ENCODE data around the gene PEPD.

PEPD gene

DNA sequence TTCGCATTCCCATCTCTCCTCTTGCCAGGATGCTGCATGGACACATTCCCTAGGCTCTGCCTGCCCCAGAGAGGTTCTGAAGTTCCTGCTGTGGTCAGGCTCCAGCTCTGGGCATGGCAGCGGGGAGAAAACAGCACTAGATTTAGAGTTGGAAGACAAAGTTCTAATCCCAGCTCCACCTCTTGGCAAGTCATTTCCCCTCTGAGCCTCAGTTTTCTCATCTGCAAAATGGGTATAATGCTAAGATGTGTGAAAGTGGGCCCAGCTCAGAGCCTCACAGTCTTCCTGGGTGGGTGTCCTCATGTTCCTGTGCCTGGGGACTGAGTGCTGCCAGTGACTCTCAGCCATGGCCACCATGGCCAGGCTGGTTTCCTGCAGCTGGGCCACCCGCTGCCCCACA is 9.6 kb downstream of the PEPD start:
- DNase-seq = no peak

DNA sequence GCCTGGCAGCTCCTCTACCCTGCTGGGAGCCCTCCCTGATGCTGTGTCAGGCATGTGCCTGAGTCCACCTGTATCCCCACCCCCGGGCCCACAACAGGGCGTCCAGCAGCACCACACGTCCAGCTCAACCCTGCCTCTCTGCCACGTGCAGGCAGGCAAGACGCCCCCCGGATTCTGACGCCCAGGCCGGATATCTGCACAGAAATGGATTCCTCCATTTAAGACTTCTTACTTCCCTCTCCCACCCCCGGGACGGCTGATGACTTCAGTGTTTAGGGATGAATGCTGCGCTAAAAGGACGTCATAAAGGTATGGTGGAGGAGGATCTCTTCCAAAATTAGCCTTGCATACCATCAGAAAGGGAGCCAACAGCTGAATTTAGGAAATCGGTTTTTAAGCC is 10.2 kb downstream of the PEPD start:
- DNase-seq = no peak

DNA sequence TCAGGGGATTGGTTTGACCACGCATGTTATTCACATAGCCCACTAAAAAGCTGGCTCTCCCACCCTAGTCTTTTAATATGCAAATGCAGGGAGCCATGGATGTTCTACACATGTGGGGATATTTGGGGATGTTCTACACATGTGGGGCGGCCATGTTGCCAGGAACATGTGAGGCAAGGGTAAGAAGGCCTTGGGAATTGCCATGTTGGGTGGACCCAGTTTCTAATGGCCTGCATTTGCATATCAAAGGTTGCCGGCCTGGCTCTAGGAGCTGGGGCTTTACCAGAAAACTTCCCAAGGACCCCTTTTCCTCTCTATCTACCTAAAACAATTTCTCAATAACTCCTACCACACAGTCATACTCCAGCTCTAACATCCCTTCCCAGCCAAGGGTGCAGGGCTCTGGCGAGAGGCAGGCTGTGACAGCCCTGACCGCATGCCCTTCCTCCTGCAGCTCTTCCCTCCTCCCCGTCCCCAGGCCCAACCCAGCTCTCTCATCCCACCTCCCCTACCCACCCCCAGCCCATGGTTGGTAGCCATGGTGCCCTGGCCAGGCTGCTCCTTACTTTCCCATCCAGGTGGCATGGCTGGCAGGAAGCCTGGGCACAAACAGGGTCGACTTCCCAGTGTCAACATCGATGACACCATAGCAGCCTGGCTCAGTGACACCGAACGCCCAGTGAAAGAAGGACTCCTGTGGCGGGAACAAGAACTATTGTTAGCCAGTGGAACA is 11.0 kb downstream of the PEPD start:
- DNase-seq = no peak

DNA sequence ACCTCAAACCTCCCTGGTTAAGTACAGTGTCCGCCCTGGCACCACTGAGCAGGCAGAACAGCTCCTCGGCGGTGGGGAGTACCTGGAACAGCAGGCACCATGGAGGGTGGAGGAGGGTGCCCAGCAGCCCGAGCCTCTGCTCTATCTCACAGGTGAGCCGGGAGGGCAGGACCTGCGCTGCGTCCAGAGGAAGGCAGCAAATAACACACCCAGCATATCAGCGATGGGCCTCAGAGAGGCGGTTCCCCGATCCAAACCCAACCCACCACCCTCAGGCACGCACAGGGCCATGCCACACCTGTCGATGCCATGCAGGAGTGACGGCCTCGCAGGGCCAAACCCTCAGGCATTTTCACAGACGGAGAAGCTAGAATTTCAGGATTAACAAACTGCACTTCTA is 11.8 kb downstream of the PEPD start:
- DNase-seq = no peak

DNA sequence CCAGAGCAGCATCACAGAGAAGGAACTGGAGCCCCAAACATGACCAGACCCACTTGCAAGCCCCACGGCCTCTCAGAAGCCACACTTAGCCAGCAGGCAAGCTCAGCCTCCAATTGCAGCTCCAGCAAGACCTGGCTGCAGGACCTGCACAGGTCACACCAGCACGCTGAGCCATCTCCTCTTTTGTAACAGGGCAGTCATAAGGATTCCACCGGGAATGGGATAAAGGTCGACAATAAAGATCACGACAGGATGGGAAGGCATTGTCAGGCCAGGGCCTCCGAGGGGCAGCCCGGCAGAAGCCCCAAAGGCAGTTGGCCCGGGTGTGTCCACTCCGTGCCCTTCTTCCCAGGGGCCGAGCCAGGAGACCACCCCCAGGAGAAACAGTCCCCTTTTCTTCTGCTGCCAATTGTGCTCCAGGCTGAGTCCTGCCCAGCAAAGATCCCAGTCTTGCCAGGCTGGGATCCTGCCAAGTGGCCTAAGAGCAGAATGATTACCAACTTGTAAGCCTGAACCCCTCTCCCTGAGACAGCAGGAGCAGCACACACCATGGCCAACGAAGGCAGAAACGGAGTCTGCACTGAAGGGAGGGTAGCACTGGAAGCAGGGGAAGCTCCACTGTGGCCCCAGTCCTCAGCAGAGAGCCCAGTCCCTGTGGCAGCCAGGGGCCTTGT is 12.5 kb downstream of the PEPD start:
- DNase-seq = peak in 6 of 56 donors; percentile 6 to 23 (median 15)

DNA sequence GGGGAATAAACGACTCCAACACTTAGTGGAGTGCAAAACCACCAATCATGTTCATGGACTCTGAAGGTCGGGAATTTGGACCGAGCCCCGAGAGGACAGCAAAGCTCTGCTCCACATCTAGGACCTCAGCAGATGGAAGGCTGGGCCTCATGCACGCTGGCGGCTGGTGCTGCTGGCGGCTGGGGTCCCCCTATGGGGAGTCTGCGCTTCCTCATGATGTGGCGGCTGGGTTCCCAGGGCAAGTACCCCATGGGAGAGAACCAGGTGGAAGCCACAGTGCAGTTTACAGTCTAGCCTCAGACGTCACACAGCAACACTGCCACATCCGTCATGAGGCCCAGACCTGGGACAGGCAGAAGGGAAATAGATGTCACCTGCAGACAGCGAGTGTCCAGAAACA is 13.2 kb downstream of the PEPD start:
- DNase-seq = no peak

DNA sequence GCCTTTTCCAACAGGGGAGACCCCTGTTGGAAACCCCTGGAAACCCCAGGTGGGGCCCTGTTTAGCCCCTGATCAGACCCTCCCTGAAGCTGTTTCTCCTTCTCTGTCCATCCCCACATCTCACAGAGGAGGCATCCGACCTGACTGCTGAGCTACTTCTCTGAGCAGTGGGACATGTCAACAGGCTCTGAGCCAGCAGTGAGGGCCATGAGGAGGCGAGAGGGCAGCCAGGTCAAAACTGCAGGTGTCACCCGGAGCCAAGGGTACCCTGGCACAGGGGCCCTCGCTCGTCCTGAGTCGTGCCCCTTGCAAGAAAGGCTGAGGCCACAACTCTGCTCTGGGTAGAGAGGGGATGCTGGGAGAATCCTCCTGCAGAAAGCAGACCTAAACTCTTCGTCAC is 13.6 kb downstream of the PEPD start:
- no peak for DNase-seq

DNA sequence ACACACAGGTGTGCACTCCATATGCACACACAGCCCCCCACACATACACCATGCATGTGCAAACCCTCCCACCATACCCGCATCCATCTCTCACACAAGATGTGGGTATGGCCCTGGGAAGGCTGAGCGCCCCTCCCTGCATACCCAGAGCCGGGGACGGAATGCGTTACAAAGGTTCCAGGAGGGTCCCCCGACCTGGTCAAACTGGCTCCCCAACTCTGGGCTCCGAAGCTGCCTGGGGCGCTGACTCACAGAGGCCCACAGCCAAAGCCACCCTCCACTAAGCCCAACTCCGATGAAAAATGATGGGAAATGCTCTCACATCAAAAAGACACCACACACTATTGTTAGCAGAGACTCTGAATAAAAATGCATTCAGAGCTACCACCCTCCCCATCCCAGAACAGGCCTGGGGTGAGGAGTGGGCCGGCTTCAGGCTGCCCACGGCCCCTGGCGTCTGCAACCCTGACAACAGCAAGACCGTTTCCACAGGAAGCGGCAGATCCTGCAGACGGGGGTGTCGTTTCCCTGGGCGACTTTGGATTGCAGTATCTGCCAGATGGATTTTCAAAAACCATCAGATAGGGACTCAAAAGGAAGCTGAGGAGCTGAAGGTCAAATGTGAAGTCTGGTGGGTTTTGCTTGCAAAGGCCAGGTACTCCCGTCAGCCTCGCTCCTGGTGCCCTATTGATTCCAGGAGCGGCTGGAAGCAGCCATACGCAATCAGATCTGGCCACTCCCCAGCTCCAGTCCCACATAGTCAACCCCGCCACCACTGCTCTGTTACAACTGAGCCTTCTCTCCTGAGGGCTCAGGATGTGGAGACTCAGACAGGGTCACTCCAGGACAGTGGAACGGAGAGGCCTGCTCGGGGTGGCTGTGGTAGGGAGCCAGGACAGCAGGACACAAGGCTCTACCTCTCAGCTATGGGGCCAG is 14.3 kb downstream of the PEPD start:
- peak in 10 of 56 donors; percentile 9 to 34 (median 20) for DNase-seq

DNA sequence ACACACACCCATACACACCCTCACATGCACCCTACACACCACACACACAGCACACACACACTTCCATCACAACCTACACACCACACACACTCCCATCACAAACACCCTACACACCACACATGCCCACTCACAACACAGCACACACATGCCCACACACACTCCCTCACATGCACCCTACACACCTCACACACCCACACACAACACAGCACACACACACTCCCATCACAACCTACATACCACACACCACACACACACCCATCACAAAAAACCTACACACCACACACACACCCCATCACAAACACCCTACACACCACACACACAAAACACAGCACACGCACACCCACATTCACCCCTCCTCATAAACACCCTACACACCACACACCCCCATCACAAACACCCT is 15.1 kb downstream of the PEPD start:
- DNase-seq = no peak

DNA sequence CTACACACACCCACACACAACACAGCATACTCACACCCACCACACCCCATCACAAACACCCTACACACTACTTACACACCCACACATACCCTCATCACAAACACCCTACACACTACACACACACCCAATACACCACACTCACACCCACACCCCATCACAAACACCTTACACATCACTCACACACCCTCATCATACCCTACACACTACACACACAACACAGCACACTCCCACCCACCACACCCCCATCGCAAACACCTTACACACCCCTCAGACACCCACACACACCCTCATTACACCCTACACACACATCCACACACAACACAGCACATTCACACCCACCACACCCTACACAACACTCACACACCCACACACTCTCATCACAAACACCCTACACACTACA is 15.8 kb downstream of the PEPD start:
- no peak for DNase-seq

DNA sequence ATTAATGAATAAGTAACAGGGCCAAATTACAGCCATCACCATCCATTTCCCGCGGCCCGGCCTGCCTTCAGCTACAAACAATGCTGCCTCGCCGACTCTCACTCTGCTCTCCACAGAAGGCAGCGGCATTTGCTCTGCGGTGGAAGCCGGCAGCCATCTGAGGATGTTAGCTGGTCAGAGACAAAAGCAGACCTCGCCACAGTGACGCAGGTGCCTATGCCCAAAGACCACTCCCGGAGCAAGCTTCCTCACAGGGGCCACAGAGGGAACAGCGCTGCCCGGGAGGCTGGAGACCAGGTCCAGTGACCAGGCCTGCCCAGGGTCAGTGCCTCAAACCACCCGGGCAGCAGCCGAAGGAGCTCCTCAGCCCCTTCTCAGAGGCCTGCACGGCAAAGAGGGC is 16.4 kb downstream of the PEPD start:
- DNase-seq = no peak

DNA sequence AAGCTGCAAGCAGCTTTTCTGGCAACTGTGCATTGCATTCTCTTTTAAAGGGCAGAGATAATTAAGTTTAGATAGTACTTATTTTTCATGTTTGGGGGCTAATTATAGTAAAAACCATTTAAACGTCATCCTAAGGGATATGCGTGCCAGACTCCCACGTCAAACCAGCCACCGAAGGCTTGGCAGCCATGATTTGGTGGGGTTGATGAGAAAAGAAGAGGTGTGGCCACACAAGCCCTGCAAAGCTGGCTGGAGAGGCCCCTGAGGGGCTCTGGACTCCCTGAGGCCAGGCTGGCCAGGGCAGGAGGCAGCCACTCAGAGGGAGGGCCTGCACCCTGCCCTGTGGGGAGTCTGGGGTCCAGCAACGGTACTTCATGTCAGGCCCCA is 17.5 kb downstream of the PEPD start:
- no peak for DNase-seq

DNA sequence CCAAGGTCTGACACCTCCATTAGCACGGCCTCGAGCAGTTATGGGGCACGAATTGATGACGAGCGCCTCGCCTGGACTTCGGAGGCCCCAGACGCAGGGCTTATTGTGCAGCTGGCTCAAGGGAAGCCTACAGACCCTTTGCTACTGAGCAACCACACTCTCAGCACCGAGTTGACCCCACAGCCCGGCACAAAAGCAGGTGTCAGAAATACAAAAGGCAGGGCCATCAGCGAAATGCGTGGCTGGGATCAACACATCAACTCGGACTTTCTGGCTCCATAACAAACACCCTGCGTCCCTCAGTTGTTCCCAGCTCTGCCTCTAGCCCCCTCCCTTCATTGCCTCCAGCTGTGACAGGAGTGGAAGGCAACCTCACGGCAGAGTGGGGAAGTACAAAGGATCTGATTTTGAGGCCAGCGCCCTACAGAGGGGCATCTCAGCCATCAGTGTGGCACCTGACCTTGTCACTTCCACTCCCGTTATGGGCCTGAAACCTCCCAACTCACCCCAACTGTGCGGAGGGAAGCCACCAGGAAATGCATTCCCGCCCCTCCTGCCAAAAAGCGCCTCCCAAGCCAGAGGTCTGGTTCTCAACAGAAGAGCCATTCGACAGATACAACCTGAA is 18.0 kb downstream of the PEPD start:
- DNase-seq = no peak

DNA sequence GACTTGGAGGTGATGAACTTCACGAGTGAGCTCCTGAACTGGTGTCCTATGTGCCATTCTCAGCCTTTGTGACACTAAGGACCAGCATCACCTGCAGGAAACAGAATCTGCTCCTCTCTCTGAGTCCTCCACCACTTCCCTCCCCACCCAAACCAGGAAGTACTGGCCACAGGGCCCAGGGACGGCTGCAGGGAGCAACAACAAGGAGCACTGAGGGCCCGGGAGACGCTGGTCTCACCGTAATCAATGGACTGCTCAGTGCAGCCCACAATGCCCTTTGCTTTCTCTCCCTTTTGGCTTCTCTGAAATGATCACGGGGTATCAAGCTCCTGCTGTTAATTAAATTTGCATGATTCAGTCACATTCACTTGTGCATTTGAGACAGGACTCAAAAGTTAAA is 18.6 kb downstream of the PEPD start:
- no peak for DNase-seq

DNA sequence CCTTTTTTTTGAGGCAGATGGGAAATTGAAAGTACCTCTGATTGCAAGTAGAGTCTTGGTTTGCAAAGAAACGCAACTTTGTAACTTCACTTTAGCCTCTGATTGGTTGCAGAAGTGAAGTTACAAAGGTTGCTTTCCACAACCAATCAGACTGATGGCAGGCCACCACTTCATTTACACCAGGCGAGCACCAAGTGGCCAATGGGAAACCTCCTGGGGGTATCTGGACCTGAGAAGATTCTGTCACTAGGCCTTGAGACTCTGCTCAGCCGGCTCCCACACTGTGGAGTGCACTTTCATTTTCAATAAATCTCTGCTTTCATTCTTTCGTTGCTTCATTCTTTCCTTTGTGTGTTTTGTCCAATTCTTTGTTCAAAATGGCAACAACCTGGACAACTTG is 19.1 kb downstream of the PEPD start:
- DNase-seq = no peak

DNA sequence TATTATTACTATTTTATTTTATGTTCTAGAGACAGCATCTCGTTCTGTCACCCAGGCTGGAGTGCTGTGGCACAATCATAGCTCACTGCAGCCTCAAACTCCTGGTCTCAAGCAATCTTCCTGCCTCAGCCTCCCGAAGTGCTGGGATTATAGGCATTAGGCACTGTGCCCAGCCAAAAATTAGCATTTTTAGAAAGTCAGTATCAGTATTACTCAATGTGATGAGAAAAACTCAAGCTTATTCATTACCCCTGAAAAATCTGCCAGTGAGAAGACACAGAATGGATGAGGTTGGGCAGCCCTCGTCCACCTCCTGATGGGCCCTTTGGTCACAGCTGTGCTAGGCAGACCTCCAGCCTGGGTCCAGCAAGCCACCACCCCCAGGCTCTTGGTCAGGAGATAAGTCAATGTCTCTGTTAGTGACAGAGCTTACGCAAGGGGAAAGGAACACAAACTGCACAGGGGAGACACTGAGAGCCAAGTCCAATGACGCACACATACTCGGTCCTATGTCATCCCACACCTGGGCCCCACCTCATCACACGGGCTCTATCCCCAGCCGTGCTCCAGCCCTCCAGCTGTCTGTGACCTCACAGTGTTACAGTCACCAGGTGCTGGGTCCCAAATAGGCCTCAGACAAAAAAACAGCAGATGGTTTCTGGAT is 19.8 kb downstream of the PEPD start:
- no peak for DNase-seq

DNA sequence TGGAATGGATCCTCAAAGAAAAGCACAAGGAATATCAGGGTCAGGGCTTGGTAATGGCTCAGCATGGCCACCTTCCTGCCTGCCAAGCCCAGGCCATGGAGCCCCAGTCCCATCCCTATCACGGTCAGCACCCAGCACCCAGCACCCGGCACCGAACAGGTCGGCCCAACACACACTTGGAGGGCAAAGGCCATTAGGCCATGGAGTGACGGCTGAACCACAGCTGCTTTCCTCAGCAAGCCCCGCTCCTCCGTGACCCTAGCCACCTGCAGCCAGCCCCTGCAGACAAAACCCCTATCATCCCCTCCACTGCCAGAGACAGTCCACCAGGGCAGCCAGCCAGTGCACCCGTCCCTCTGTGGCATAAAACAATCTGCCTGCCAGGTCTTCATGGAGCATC is 20.6 kb downstream of the PEPD start:
- no peak for DNase-seq

DNA sequence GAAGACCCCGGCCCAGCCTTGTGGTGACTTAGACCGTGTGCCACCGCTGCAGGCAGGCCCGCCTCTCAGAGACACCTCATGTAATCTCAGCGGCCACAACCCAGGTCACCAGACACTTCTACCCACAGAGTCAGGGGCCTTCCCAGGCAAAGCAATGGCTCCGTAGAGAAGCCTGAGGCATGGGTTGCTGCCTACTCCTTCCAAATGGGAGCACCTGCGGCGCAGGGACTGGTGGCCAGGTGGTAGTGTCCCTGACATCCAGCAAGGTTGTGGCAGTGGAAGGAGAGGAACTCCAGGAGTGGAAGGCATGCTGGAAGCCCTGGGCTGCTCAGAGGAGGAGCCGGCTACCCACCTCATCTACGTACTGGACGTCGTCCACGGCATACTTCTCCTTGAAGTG is 21.0 kb downstream of the PEPD start:
- no peak for DNase-seq

DNA sequence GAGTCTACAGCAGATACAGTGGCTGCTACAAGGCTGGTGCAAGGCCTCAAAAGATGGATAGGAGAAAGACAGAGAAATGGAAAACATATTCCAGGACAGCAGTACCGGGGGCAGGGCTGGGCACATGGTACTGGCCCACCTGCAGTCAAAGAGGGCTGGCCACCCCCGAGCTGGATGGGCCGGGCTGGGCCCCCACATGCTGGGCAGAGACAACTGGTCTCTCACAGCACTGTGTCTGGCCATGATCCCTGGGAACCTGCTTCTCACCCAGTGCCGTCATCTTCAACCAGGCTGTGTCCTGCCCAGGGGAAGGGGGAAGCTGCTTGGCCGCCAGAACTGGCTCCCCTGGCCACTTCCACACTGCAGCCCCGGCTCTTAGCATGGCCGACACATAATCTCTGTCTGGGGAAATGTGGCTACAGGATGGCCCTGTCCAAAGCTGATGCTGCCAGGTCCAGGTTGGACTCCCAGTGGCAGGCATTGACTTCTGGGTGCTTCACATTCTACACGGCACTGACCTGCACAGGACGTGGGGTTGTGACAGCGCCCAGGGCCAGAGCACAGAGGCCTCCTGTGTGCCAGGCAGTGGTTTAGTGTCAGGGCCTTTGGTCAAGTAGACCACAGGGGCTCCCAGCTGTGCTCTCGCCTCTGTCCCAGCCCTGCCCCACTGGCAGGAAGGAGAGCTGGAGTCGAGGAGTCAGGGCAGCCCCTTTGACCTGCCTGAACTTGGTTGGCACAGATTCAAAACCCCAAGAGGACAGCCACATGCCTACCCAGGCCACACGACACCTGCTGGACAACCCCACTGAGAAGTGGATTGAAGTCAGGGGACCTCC is 21.7 kb downstream of the PEPD start:
- no peak for DNase-seq

DNA sequence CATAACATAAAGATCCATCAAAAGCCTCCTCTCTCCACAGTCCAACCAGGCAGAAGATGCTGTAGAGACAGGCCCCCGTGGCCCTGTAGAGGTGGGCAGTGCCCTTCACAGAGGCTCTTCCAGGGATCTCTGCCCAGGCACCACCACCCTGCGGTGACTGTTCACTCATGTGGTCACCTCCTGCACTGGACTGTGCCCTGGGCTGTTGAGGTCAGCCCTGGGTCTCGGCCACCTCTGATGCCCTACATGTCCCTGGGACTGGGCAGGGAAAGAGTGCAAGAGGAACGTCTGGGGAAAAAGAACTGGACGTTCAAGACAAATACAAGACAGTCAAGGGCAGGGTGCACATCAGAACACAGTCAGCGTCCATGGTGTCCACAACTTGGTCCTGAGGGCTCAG is 22.3 kb downstream of the PEPD start:
- DNase-seq = no peak

All from amygdala (tissue), 56 donors.